SK-N-SH (cell line): ENCODE results near the gene SH3BGR. TPM values are rescaled to one million over a fixed set of nuclear protein-coding genes. Genes with fewer than 3 reads are reported as not detected.

Experiments
- CTCF ChIA-PET: fragments of 300-600, 350-600 bp; formaldehyde crosslinking; extraction: SDS; loops from one replicate; lab custom pipeline; 2021; lab: Yijun Ruan, JAX
- POLR2A ChIA-PET: fragments of 350-600 bp; sonication (Branson Sonifier 250); formaldehyde crosslinking; extraction: SDS; loops from one replicate; lab custom pipeline; 2020; ENCODE audit warnings: antibody characterized with exemption, inconsistent platforms; lab: Yijun Ruan, JAX
- DNase-seq: peaks from one replicate; pipeline ENCODE4 v3.0.0; 2012
- H2AFZ ChIP-seq: fragments of 200-600 bp; sonication (generic); 2 replicates; pipeline ENCODE4 v1.8.1; 2016; ENCODE audit warnings: antibody characterized with exemption, mild to moderate bottlenecking, low read depth
- H3F3A ChIP-seq: fragments of 200-600 bp; sonication (generic); replicated peaks from 2 replicates; pipeline ENCODE3; 2016; ENCODE audit warnings: antibody characterized with exemption, mild to moderate bottlenecking; ENCODE audit not compliant: insufficient read depth
- H3K27ac ChIP-seq, 2 experiments: fragments of 200-500 bp in 1 of 2; fragments of 200-600 bp in 1 of 2; sonication (Bioruptor generic) in 1 of 2; sonication (generic), shearing (Covaris generic) in 1 of 2; 2 replicates each; pipeline versions ENCODE4 v1.5.1 to v1.6.1; 2014 to 2016; ENCODE audit warnings: low read depth in 2 of 2, inconsistent platforms in 1 of 2, low read length in 1 of 2, mild to moderate bottlenecking in 1 of 2, mixed read lengths in 1 of 2
- H3K27me3 ChIP-seq: fragments of 200-600 bp; sonication (generic), shearing (Covaris generic); 2 replicates; pipeline ENCODE4 v1.6.1; 2016; ENCODE audit warnings: mixed run types; ENCODE audit not compliant: insufficient read depth
- H3K36me3 ChIP-seq, 2 experiments: fragments of 200-500 bp in 1 of 2; fragments of 200-600 bp in 1 of 2; sonication (Bioruptor generic) in 1 of 2; sonication (generic) in 1 of 2; replicated peaks in 1 of 2; 2 replicates each; pipeline versions ENCODE3 to v1.5.1; 2014 to 2016; ENCODE audit warnings: low read length in 1 of 2, mild to moderate bottlenecking in 1 of 2; ENCODE audit not compliant: insufficient read depth in 2 of 2, control insufficient read depth in 1 of 2
- H3K4me1 ChIP-seq, 2 experiments: fragments of 200-500 bp in 1 of 2; fragments of 200-600 bp in 1 of 2; sonication (Bioruptor generic) in 1 of 2; sonication (generic), shearing (Covaris generic) in 1 of 2; 2 replicates each; pipeline versions ENCODE4 v1.5.1 to v1.6.1; 2014 to 2016; ENCODE audit warnings: low read depth in 1 of 2, low read length in 1 of 2, mixed run types in 1 of 2; ENCODE audit not compliant: insufficient read depth in 2 of 2, control insufficient read depth in 1 of 2
- H3K4me2 ChIP-seq: fragments of 200-600 bp; sonication (generic), shearing (Covaris generic); 2 replicates; pipeline ENCODE4 v1.6.1; 2017; ENCODE audit warnings: mixed run types
- H3K4me3 ChIP-seq, 2 experiments: fragments of 200-500 bp in 1 of 2; fragments of 200-600 bp in 1 of 2; sonication (Bioruptor generic) in 1 of 2; sonication (generic), shearing (Covaris generic) in 1 of 2; 2 replicates each; pipeline versions ENCODE4 v1.5.1 to v1.8.1; 2014 to 2016; ENCODE audit warnings: low read depth in 2 of 2, inconsistent platforms in 1 of 2, low read length in 1 of 2, mild to moderate bottlenecking in 1 of 2, mixed read lengths in 1 of 2, moderate library complexity in 1 of 2
- H3K79me2 ChIP-seq: fragments of 200-600 bp; sonication (generic); 2 replicates; pipeline ENCODE4 v1.8.1; 2017; ENCODE audit warnings: mild to moderate bottlenecking; ENCODE audit not compliant: insufficient read depth
- H3K9ac ChIP-seq: fragments of 200-600 bp; sonication (generic); 2 replicates; pipeline ENCODE4 v1.6.1; 2017; ENCODE audit warnings: mixed run types
- H3K9me2 ChIP-seq: fragments of 200-600 bp; sonication (generic); 2 replicates; pipeline ENCODE4 v1.6.1; 2017; ENCODE audit warnings: mixed run types
- H3K9me3 ChIP-seq: fragments of 200-600 bp; sonication (generic); 2 replicates; pipeline ENCODE4 v1.6.1; 2017; ENCODE audit warnings: mixed run types, mild to moderate bottlenecking, moderate library complexity
- H4K20me1 ChIP-seq: fragments of 200-600 bp; sonication (generic); 2 replicates; pipeline ENCODE4 v1.6.1; 2017; ENCODE audit warnings: mild to moderate bottlenecking, mixed run types; ENCODE audit not compliant: insufficient read depth
- EP300 ChIP-seq, 2 experiments: IDR thresholded peaks; 2 replicates each; pipeline versions ENCODE4 v1.4.0 to v1.6.1; 2012; ENCODE audit warnings: borderline replicate concordance in 1 of 2, low read depth in 1 of 2, low read length in 1 of 2
- EZH2phosphoT487 ChIP-seq: fragments of 200-600 bp; sonication (generic); IDR thresholded peaks from 2 replicates; pipeline ENCODE4 v1.6.1; 2017; ENCODE audit warnings: low read depth, mixed run types, mild to moderate bottlenecking, antibody characterized with exemption, moderate library complexity, borderline replicate concordance
- FOXJ3 ChIP-seq: sonication (generic); formaldehyde crosslinking; IDR thresholded peaks from 2 replicates; pipeline ENCODE4 v1.5.1; 2020; ENCODE audit warnings: mild to moderate bottlenecking, missing genetic modification reagents
- GABPA ChIP-seq: IDR thresholded peaks from 2 replicates; pipeline ENCODE4 v1.4.0; 2012; ENCODE audit warnings: low read depth, mild to moderate bottlenecking
- GATA2 ChIP-seq: sonication (generic); formaldehyde crosslinking; IDR thresholded peaks from 2 replicates; pipeline ENCODE4 v1.5.0; 2020; ENCODE audit warnings: mild to moderate bottlenecking, missing genetic modification reagents
- JUND ChIP-seq: IDR thresholded peaks from 2 replicates; pipeline ENCODE4 v1.4.0; 2012
- NRF1 ChIP-seq: IDR thresholded peaks from 2 replicates; pipeline ENCODE4 v1.6.1; 2012; ENCODE audit warnings: low read depth, mild to moderate bottlenecking, low read length
- POLR2AphosphoS5 ChIP-seq: IDR thresholded peaks from 2 replicates; pipeline ENCODE4 v1.6.1; 2012; ENCODE audit warnings: low read depth, low read length
- RAD21 ChIP-seq: IDR thresholded peaks from 2 replicates; pipeline ENCODE4 v1.6.1; 2012; ENCODE audit warnings: mild to moderate bottlenecking, low read length
- RCOR1 ChIP-seq: fragments of 150-350 bp; IDR thresholded peaks from 2 replicates; pipeline ENCODE4 v1.6.1; 2017; ENCODE audit warnings: antibody characterized with exemption, low read length
- REST ChIP-seq: IDR thresholded peaks from 2 replicates; pipeline ENCODE4 v1.6.1; 2012; ENCODE audit warnings: mild to moderate bottlenecking, low read depth, low read length, moderate library complexity
- SIN3A ChIP-seq: IDR thresholded peaks from 2 replicates; pipeline ENCODE4 v1.6.1; 2012; ENCODE audit warnings: low read depth, mild to moderate bottlenecking, low read length, moderate library complexity, borderline replicate concordance
- SMC3 ChIP-seq: IDR thresholded peaks from 2 replicates; pipeline ENCODE4 v1.6.1; 2012; ENCODE audit warnings: low read depth, low read length, improper control_type of control experiment
- TCF12 ChIP-seq: IDR thresholded peaks from 2 replicates; pipeline ENCODE4 v1.4.0; 2012
- YY1 ChIP-seq: IDR thresholded peaks from 2 replicates; pipeline ENCODE4 v1.4.0; 2012; ENCODE audit warnings: low read depth, mild to moderate bottlenecking
- ZBTB33 ChIP-seq: IDR thresholded peaks from 2 replicates; pipeline ENCODE4 v1.4.0; 2012; ENCODE audit warnings: low read depth, borderline replicate concordance
- WGBS: methylation state at CpG from one replicate; pipeline ENCODE4 v1.1.6; 2017; ENCODE audit warnings: low lambda C conversion rate; 5-methylcytosine and 5-hydroxymethylcytosine counted together
- polyA plus RNA-seq, 3 experiments: library from polyadenylated mRNA; depleted of rRNA; stranded (reverse); fragments of >200 nt; gene quantifications; 2 replicates each; pipeline ENCODE4 v1.2.3, GENCODE V29; 2012
- TF ChIP-seq, protein P1 (sequence below): fragments of 200-600 bp; sonication (generic); IDR thresholded peaks from 2 replicates; pipeline ENCODE4 v1.6.1; 2017; ENCODE audit warnings: antibody characterized with exemption, mild to moderate bottlenecking, moderate library complexity

SH3BGR gene
- polyA plus RNA-seq, 1 of the 3 experiments (the other 2 are of a cell fraction): 1.1 TPM

- POLR2A ChIA-PET: no interaction called here
- H3K9ac ChIP-seq: no peak overlapping the region
- no peaks in the 10 kb centered on the region for H3F3A ChIP-seq
- no peak for DNase-seq
- CTCF ChIA-PET: interaction anchor here (0.9 kb wide), 1 partner anchor 13 kb away, joined by 3 read pairs; no protein-coding TSS in a partner anchor
- H3K9me2 ChIP-seq: no peaks in the 10 kb centered on the region
- H3K4me1 ChIP-seq: no peaks in the 10 kb centered on the region
- H2AFZ ChIP-seq: no peak overlapping the region
- no peaks in the 10 kb centered on the region for H3K9me3 ChIP-seq
- H3K27me3 ChIP-seq: no peaks in the 10 kb centered on the region
- no peak overlapping the region for H3K27ac ChIP-seq
- no peak overlapping the region for H3K4me3 ChIP-seq
- H3K4me2 ChIP-seq: no peak overlapping the region
- no peaks in the 10 kb centered on the region for H4K20me1 ChIP-seq
- no peaks in the 10 kb centered on the region for H3K36me3 ChIP-seq
- TF ChIP-seq EZH2phosphoT487 (no peak), ZBTB33 (no peak), REST (no peak), RCOR1 (no peak), RAD21 (no peak), GABPA (no peak), SIN3A (no peak), FOXJ3 (CRISPR knock-in tag) (no peak), SMC3 (no peak), JUND (no peak), EP300 (IDR thresholded peaks at IDR 0.05; ENCODE audit: borderline replicate concordance in 1 of 2, low read depth in 1 of 2, low read length in 1 of 2) (no peak), TCF12 (no peak), GATA2 (no peak), NRF1 (no peak), POLR2AphosphoS5 (no peak), YY1 (no peak)
- TF ChIP-seq, protein P1, sequence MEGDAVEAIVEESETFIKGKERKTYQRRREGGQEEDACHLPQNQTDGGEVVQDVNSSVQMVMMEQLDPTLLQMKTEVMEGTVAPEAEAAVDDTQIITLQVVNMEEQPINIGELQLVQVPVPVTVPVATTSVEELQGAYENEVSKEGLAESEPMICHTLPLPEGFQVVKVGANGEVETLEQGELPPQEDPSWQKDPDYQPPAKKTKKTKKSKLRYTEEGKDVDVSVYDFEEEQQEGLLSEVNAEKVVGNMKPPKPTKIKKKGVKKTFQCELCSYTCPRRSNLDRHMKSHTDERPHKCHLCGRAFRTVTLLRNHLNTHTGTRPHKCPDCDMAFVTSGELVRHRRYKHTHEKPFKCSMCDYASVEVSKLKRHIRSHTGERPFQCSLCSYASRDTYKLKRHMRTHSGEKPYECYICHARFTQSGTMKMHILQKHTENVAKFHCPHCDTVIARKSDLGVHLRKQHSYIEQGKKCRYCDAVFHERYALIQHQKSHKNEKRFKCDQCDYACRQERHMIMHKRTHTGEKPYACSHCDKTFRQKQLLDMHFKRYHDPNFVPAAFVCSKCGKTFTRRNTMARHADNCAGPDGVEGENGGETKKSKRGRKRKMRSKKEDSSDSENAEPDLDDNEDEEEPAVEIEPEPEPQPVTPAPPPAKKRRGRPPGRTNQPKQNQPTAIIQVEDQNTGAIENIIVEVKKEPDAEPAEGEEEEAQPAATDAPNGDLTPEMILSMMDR: no peak
- no peaks in the 10 kb centered on the region for H3K79me2 ChIP-seq
- WGBS: 54% methylated on average over 2 of the region's 2 CpGs
Measured at GRCh38 chr21:39474611-39475010, 22.8 kb downstream of the SH3BGR start.
